Skeletal muscle tissue (tissue), 4 donors: ENCODE data around the gene CCNYL1. TPM values are rescaled to one million over a fixed set of nuclear protein-coding genes. Genes with fewer than 3 reads are reported as not detected.

Experiments
- H3K27ac ChIP-seq: one replicate; pipeline ENCODE4 v1.7.0; 2013; ENCODE audit warnings: mild to moderate bottlenecking, low read depth, low read length, inconsistent platforms
- H3K27me3 ChIP-seq, 3 donors: one replicate each; pipeline ENCODE4 v1.7.0; 2013; ENCODE audit warnings: low read length in 3 of 3; ENCODE audit not compliant: control insufficient read depth in 3 of 3, insufficient read depth in 3 of 3
- H3K36me3 ChIP-seq, 3 donors: one replicate each; pipeline ENCODE4 v1.7.0; 2013; ENCODE audit warnings: low read length in 3 of 3; ENCODE audit not compliant: control insufficient read depth in 3 of 3, insufficient read depth in 3 of 3
- H3K4me1 ChIP-seq, 3 donors: one replicate each; pipeline ENCODE4 v1.7.0; 2013; ENCODE audit warnings: low read length in 3 of 3, mild to moderate bottlenecking in 3 of 3; ENCODE audit not compliant: control insufficient read depth in 3 of 3, insufficient read depth in 3 of 3
- H3K4me3 ChIP-seq, 3 donors: one replicate each; pipeline ENCODE4 v1.7.0; 2013; ENCODE audit warnings: low read length in 3 of 3
- H3K9ac ChIP-seq, 3 donors: one replicate each; pipeline ENCODE4 v1.7.0; 2013; ENCODE audit warnings: low read length in 3 of 3, mild to moderate bottlenecking in 3 of 3, moderate library complexity in 2 of 3, low read depth in 1 of 3
- H3K9me3 ChIP-seq, 3 donors: one replicate each; pipeline ENCODE4 v1.7.0; 2013; ENCODE audit warnings: low read length in 3 of 3; ENCODE audit not compliant: control insufficient read depth in 3 of 3
- total RNA-seq: library from RNA; depleted of rRNA; stranded (reverse); fragments of >200 nt; gene quantifications from one replicate; pipeline ENCODE4 v1.2.3, GENCODE V29; 2014
- donor health status: Osteomylitis.

CCNYL1 gene
- 6.3 TPM for total RNA-seq

- no peaks in the 10 kb centered on the region for H3K36me3 ChIP-seq
- peak within 1 kb of the TSS; percentile 86 to 92 (median 89) for H3K4me3 ChIP-seq
- no peaks in the 10 kb centered on the region for H3K27me3 ChIP-seq
- peaks cover 3 to 13% (median 11%) of the 10 kb centered on the region in 3 donors for H3K4me1 ChIP-seq
- peak within 1 kb of the TSS; percentile 69 for H3K27ac ChIP-seq
- no peaks in the 10 kb centered on the region for H3K9me3 ChIP-seq
- peak within 1 kb of the TSS; percentile 76 to 85 (median 79) for H3K9ac ChIP-seq
These were observed at the start of gene CCNYL1 for GRCh38 chr2:207710814-207711740. TSS of gene CCNYL1 (plus strand) at chr2:207711640. CDS start at chr2:207711897, 257 bp downstream.

GRCh38 chr2:207662203-207662602, 49.2 kb upstream of the CCNYL1 start:
- peaks cover 0 to 3% (median 0%) of the 10 kb centered on the region in 3 donors for H3K9me3 ChIP-seq
- no peak overlapping the region for H3K9ac ChIP-seq
- no peaks in the 10 kb centered on the region for H3K27me3 ChIP-seq
- H3K36me3 ChIP-seq, result no peaks in the 10 kb centered on the region
- H3K4me3 ChIP-seq, result no peak overlapping the region
- H3K4me1 ChIP-seq, result no peaks in the 10 kb centered on the region
- H3K27ac ChIP-seq, result no peak overlapping the region

- Histone ChIP-seq H3K9me3 (peaks cover 0 to 3% (median 0%) of the 10 kb centered on the region in 3 donors), H3K4me3 (no peak overlapping the region), H3K27ac (no peak overlapping the region), H3K27me3 (no peaks in the 10 kb centered on the region), H3K9ac (no peak overlapping the region), H3K36me3 (no peaks in the 10 kb centered on the region), H3K4me1 (no peaks in the 10 kb centered on the region)
These were observed 47.4 kb upstream of the CCNYL1 start for GRCh38 chr2:207663870-207664545.

GRCh38 chr2:207670887-207671286, 40.6 kb upstream of the CCNYL1 start:
- H3K9ac ChIP-seq, result no peak overlapping the region
- H3K4me1 ChIP-seq, result no peaks in the 10 kb centered on the region
- no peak overlapping the region for H3K27ac ChIP-seq
- no peaks in the 10 kb centered on the region for H3K27me3 ChIP-seq
- no peaks in the 10 kb centered on the region for H3K36me3 ChIP-seq
- H3K9me3 ChIP-seq, result no peaks in the 10 kb centered on the region
- no peak overlapping the region for H3K4me3 ChIP-seq

GRCh38 chr2:207673431-207673830, 38.0 kb upstream of the CCNYL1 start:
- H3K27ac ChIP-seq, result no peak overlapping the region
- H3K9me3 ChIP-seq, result no peaks in the 10 kb centered on the region
- no peak overlapping the region for H3K9ac ChIP-seq
- no peaks in the 10 kb centered on the region for H3K36me3 ChIP-seq
- no peaks in the 10 kb centered on the region for H3K4me1 ChIP-seq
- no peaks in the 10 kb centered on the region for H3K27me3 ChIP-seq
- no peak overlapping the region for H3K4me3 ChIP-seq

- H3K9ac ChIP-seq, result no peak overlapping the region
- no peaks in the 10 kb centered on the region for H3K36me3 ChIP-seq
- H3K9me3 ChIP-seq, result no peaks in the 10 kb centered on the region
- H3K27ac ChIP-seq, result no peak overlapping the region
- H3K27me3 ChIP-seq, result no peaks in the 10 kb centered on the region
- H3K4me3 ChIP-seq, result no peak overlapping the region
- H3K4me1 ChIP-seq, result no peaks in the 10 kb centered on the region
These were observed 37.1 kb upstream of the CCNYL1 start for GRCh38 chr2:207674266-207674774.

GRCh38 chr2:207674826-207675225, 36.6 kb upstream of the CCNYL1 start:
- Histone ChIP-seq H3K4me3 (no peak overlapping the region), H3K27me3 (no peaks in the 10 kb centered on the region), H3K27ac (no peak overlapping the region), H3K9ac (no peak overlapping the region), H3K36me3 (no peaks in the 10 kb centered on the region), H3K9me3 (no peaks in the 10 kb centered on the region), H3K4me1 (no peaks in the 10 kb centered on the region)

- Histone ChIP-seq H3K9me3 (no peaks in the 10 kb centered on the region), H3K27ac (no peak overlapping the region), H3K36me3 (no peaks in the 10 kb centered on the region), H3K4me3 (no peak overlapping the region), H3K27me3 (peaks cover 0 to 3% (median 0%) of the 10 kb centered on the region in 3 donors), H3K9ac (no peak overlapping the region), H3K4me1 (no peaks in the 10 kb centered on the region)
These were observed 34.5 kb upstream of the CCNYL1 start for GRCh38 chr2:207676827-207677354.

- H3K27ac ChIP-seq, result no peak overlapping the region
- H3K36me3 ChIP-seq, result no peaks in the 10 kb centered on the region
- peaks cover 0 to 3% (median 0%) of the 10 kb centered on the region in 3 donors for H3K27me3 ChIP-seq
- H3K4me1 ChIP-seq, result peaks cover 0 to 5% (median 3%) of the 10 kb centered on the region in 3 donors
- no peak overlapping the region for H3K4me3 ChIP-seq
- no peak overlapping the region for H3K9ac ChIP-seq
- H3K9me3 ChIP-seq, result no peaks in the 10 kb centered on the region
These were observed 30.0 kb upstream of the CCNYL1 start for GRCh38 chr2:207681431-207681830.
